H1 (cell line): ENCODE data around the gene LRRC10. TPM values are rescaled to one million over a fixed set of nuclear protein-coding genes. Genes with fewer than 3 reads are reported as not detected.

ENCODE experiments used
- TAF1 ChIP-seq: IDR thresholded peaks from 2 replicates; pipeline ENCODE4 v1.6.1; 2011; ENCODE audit warnings: mild to moderate bottlenecking, low read depth, low read length
- polyA plus RNA-seq, 7 experiments: library from polyadenylated mRNA; depleted of rRNA in 3 of 7; stranded (reverse) in 5 of 7; unstranded in 2 of 7; fragments of >200 nt in 5 of 7; fragments of 200-250 nt in 2 of 7; gene quantifications; 1 replicate in 5 of 7; 2 replicates in 1 of 7; 4 replicates in 1 of 7; pipeline versions ENCODE4 v1.2.1 to v1.2.3, GENCODE V29; 2011 to 2013; ENCODE audit warnings: missing spikeins in 2 of 7, mixed read lengths in 2 of 7
- total RNA-seq: library from RNA; stranded (reverse); fragmentation: NEBNext Ultra II Directional; extraction: Animal tissue kit (Norgen Biotek cat#: 25700); gene quantifications from 2 replicates; pipeline ENCODE4 v1.2.1, GENCODE V29; 2021

The LRRC10 gene
- total and polyA plus RNA-seq, 2 of the 8 experiments (the other 6 are each of a cell fraction or from before 2014, with no cell fraction given) = not detected

DNA sequence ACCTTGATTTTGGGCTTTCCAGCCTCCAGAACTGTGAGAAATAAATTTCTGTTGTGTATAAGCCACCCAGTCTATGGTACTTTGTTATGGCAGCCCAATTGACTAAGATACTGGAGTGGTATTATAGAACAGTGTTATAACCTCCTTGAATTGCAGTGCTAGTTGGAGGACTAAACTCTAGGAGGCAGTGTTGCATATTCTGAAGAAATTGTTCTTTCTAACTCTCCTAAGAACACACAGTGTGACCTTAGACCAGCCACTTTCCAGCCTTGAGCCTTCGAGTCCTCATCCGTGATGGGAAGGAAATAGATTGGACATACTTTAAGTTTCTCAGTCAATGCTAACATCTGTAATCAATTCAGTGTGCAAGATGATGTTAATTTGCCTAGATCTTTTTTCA, 22.4 kb upstream of the LRRC10 start (continued):
- no peak for TF ChIP-seq TAF1
- TF ChIP-seq, all 59 proteins: peak for 2
